ENCODE measurements around the gene CMPK1. TPM values are rescaled to one million over a fixed set of nuclear protein-coding genes. Genes with fewer than 3 reads are reported as not detected.
A peak's percentile ranks its signal among the peaks of the same experiment; 100 is the strongest.

CMPK1 gene
- total RNA-seq, 1 experiment from 2014 or later = 77.4 TPM

DNA sequence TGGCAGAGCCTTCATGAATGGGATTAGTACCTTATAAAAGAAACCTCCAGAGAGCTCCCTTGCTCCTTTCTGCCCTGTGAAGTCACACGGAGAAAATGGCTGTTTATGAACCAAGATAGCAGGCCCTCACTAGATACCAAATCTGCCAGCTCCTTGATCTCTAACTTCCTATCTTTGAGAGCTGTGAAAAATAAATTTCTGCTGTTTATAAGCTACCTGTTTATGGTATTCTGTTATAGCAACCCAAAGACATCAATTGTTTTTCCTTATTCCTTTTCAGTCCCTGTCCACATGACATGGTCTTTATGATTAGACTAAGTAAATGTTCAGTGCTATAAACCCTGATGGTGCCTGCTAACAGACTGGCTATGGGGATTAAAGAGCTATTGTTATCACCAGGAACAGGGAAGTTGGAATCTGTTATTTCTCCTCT lies 10.0 kb upstream of the CMPK1 start:
- peak in 1 of 2 experiments; percentile 16 for DNase-seq

DNA sequence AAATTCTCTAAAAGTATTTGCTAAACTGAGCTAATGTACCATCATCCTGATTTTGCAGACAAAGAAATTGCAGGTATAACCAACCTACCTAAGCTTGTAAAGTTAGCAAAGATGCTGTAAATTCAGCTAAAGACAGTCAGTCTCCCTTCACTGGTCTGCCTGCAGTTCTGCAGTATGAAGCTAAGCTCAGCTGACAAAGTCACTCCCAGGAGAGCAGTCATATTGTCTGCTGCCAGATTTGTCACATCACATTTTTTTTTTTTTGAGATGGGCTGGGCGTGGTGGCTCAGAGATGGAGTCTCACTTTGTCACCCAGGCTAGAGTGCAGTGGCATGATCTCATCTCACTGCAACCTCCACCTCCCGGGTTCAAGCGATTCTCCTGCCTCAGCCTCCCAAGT lies 8.9 kb upstream of the CMPK1 start:
- H3K4me3 ChIP-seq (ENCODE audit: low read depth, low read length) = no peak overlapping the region
- H3K27me3 Mint-ChIP-seq (ENCODE audit: insufficient read depth, unreplicated experiment) = no peaks in the 10 kb centered on the region
- POLR2A ChIA-PET = interaction anchor here (1.7 kb wide), 1 partner anchor 9 kb away, joined by 7 read pairs; the partner anchor contains the start of gene CMPK1
- TF ChIP-seq, protein P1, sequence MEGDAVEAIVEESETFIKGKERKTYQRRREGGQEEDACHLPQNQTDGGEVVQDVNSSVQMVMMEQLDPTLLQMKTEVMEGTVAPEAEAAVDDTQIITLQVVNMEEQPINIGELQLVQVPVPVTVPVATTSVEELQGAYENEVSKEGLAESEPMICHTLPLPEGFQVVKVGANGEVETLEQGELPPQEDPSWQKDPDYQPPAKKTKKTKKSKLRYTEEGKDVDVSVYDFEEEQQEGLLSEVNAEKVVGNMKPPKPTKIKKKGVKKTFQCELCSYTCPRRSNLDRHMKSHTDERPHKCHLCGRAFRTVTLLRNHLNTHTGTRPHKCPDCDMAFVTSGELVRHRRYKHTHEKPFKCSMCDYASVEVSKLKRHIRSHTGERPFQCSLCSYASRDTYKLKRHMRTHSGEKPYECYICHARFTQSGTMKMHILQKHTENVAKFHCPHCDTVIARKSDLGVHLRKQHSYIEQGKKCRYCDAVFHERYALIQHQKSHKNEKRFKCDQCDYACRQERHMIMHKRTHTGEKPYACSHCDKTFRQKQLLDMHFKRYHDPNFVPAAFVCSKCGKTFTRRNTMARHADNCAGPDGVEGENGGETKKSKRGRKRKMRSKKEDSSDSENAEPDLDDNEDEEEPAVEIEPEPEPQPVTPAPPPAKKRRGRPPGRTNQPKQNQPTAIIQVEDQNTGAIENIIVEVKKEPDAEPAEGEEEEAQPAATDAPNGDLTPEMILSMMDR (IDR thresholded peaks at IDR 0.05; ENCODE audit: insufficient read depth in 1 of 2, low read depth in 1 of 2, low read length in 1 of 2, severe bottlenecking in 1 of 2, unreplicated experiment in 1 of 2) = no peak
- no peaks in the 10 kb centered on the region for H3K4me1 Mint-ChIP-seq (ENCODE audit: low read depth, unreplicated experiment)
- H3K36me3 Mint-ChIP-seq (ENCODE audit: insufficient read depth, unreplicated experiment) = no peaks in the 10 kb centered on the region
- no peak for DNase-seq
- H3K9me3 ChIP-seq = no peaks in the 10 kb centered on the region
- intact Hi-C loops (cut with micrococcal nuclease; ENCODE audit: unreplicated experiment) = no loop called here
- no peaks in the 10 kb centered on the region for H3K9me3 Mint-ChIP-seq (ENCODE audit: unreplicated experiment)
- no peak overlapping the region for H3K4me3 Mint-ChIP-seq (ENCODE audit: unreplicated experiment)
- no TSS peak for BruUV-seq (replicated peaks)
- CTCF ChIA-PET = no interaction called here
- H3K27me3 ChIP-seq (replicated peaks; ENCODE audit: control insufficient read depth, insufficient read depth, low read length) = no peaks in the 10 kb centered on the region
- no peaks in the 10 kb centered on the region for H3K36me3 ChIP-seq (ENCODE audit: control insufficient read depth, insufficient read depth, low read length)
- peaks cover 12% of the 10 kb centered on the region; the same call in 1 of the 2 replicates for H3K4me1 ChIP-seq
- no peak overlapping the region for H3K27ac Mint-ChIP-seq (ENCODE audit: unreplicated experiment)

More for the DNA sequence above, 10.0 kb upstream of the CMPK1 start:
- Mint-ChIP-seq H3K27me3 (ENCODE audit: insufficient read depth, unreplicated experiment) (no peaks in the 10 kb centered on the region), H3K4me3 (ENCODE audit: unreplicated experiment) (no peak overlapping the region), H3K36me3 (ENCODE audit: insufficient read depth, unreplicated experiment) (no peaks in the 10 kb centered on the region), H3K27ac (ENCODE audit: unreplicated experiment) (peak overlapping the region; percentile 50), H3K4me1 (ENCODE audit: low read depth, unreplicated experiment) (no peaks in the 10 kb centered on the region), H3K9me3 (ENCODE audit: unreplicated experiment) (no peaks in the 10 kb centered on the region)
- no TSS peak for BruUV-seq (replicated peaks)
- no peaks in the 10 kb centered on the region for H3K27me3 ChIP-seq (replicated peaks; ENCODE audit: control insufficient read depth, insufficient read depth, low read length)
- intact Hi-C loops (cut with micrococcal nuclease; ENCODE audit: unreplicated experiment) = no loop called here
- no peaks in the 10 kb centered on the region for H3K36me3 ChIP-seq (ENCODE audit: control insufficient read depth, insufficient read depth, low read length)
- peaks cover 12% of the 10 kb centered on the region; the same call in 1 of the 2 replicates for H3K4me1 ChIP-seq
- ChIA-PET CTCF (interaction anchor here (0.8 to 1.5 kb wide), 3 partner anchors 10 to 403 kb away, joined by 4 to 6 read pairs (median 4); partner anchors contain the start of gene CMPK1), POLR2A (interaction anchor here (0.7 to 1.7 kb wide), 3 partner anchors 10 to 57 kb away, joined by 4 to 7 read pairs (median 6); partner anchors contain the start of genes CMPK1 and STIL)
- no peak overlapping the region for H3K4me3 ChIP-seq (ENCODE audit: low read depth, low read length)
- no peaks in the 10 kb centered on the region for H3K9me3 ChIP-seq
- TF ChIP-seq, protein P1 (IDR thresholded peaks at IDR 0.05; ENCODE audit: insufficient read depth in 1 of 2, low read depth in 1 of 2, low read length in 1 of 2, severe bottlenecking in 1 of 2, unreplicated experiment in 1 of 2) = no peak

DNA sequence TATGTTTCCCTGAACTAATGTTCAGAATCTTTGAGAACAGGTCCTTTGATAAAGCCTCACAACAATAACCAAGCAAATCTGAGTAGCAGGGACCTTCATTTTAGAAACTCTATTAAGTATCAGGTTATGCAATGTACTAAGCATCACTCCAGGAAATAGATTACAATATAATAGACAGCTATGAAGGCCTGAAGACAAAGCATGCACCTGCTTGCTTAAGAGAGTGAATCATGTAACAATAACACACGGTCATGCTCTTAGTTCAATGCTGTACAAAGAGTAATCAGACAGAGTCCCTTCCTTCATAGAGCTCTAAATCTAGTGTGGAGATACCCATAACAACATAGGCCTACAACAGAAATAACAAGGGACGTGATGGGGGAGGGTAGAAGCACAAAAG lies 8.1 kb upstream of the CMPK1 start:
- no TSS peak for BruUV-seq (replicated peaks)
- Mint-ChIP-seq H3K36me3 (ENCODE audit: insufficient read depth, unreplicated experiment) (no peaks in the 10 kb centered on the region), H3K4me1 (ENCODE audit: low read depth, unreplicated experiment) (no peaks in the 10 kb centered on the region), H3K27me3 (ENCODE audit: insufficient read depth, unreplicated experiment) (no peaks in the 10 kb centered on the region), H3K27ac (ENCODE audit: unreplicated experiment) (no peak overlapping the region), H3K4me3 (ENCODE audit: unreplicated experiment) (no peak overlapping the region), H3K9me3 (ENCODE audit: unreplicated experiment) (no peaks in the 10 kb centered on the region)
- peaks cover 12% of the 10 kb centered on the region; the same call in 1 of the 2 replicates for H3K4me1 ChIP-seq
- H3K36me3 ChIP-seq (ENCODE audit: control insufficient read depth, insufficient read depth, low read length) = no peaks in the 10 kb centered on the region
- DNase-seq = no peak
- H3K9me3 ChIP-seq = no peaks in the 10 kb centered on the region
- H3K4me3 ChIP-seq (ENCODE audit: low read depth, low read length) = no peak overlapping the region
- ChIA-PET POLR2A (interaction anchor here (0.6 to 1.0 kb wide), 2 partner anchors 11 to 52 kb away, joined by 3 to 7 read pairs; partner anchors contain the start of gene STIL), CTCF (no interaction called here)
- intact Hi-C loops (cut with micrococcal nuclease; ENCODE audit: unreplicated experiment) = no loop called here
- TF ChIP-seq, protein P1 (IDR thresholded peaks at IDR 0.05; ENCODE audit: insufficient read depth in 1 of 2, low read depth in 1 of 2, low read length in 1 of 2, severe bottlenecking in 1 of 2, unreplicated experiment in 1 of 2) = no peak
- H3K27me3 ChIP-seq (replicated peaks; ENCODE audit: control insufficient read depth, insufficient read depth, low read length) = no peaks in the 10 kb centered on the region

Data from Caco-2 (cell line).